Measurements from ENCODE around the gene CSF1R.
A peak's percentile ranks its signal among the peaks of the same experiment; 100 is the strongest.
"Not testable (repeated sequence)": the region's sequence is repeated elsewhere in the genome, so short reads cannot be mapped to it uniquely, and the experiment has no call there.

Gene CSF1R

DNA sequence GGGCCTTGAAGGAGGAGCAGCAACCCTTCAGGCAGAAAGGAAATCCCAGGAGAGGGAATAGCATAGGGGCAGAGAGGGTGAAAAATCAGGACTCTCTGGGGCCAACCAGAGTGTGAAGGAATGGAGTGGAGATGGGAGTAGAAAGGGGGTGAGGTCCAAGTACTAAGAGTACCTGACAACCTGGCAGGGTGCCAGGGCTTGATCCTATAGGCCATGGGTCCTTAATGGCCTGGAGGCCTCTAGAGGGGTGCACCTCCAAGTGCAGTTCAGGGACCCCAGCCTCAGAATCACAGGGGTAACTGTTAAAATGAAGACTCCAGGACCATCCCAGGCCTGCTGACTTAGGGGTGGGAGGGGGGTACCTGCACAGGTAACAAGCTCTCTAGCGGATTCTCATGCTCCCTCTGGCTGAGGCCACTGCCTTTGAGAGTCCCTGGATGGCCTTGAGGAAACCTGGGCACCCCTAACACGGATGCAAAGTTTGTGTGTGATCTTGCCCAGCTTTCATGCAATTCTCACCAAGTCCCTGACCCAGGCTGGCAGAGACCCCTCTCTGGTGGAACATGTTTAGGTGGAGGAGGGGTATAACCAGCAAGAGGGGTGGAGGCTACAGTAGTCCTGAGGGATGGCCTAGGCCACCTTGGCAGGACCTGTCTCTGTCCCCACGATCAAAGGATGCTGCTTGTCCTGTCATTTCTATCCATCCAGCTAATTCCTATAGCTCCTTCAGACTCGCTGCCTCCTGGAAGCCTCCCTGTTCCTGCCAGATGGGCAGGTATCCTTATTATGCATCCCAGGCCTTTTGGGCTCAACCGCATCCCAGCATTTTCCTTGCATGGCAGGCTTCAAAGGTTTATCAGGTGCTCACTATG lies 17.6 kb upstream of the CSF1R start:
- no peak for DNase-seq

- no peak for DNase-seq
Measured at GRCh38 chr5:150101023-150101422, 14.7 kb upstream of the CSF1R start.

DNA sequence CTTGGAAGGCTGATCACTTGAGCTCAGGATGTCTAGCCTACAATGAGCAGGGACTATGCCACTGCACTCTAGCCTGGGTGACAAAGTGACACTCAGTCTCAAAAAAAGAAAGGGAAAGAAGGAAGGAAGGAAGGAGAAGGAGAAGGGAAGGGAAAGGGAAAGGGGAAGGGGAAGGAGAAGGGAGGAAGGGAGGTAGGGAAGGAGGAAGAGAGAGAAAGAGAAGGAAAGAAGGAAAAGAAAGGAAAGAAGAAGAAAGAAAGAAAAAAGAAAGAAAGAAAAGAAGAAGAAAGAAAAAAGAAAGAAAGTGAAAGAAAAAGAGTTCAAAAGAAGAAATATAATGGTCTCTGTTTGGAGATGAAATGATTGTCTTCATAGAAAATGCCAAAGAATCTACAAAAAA lies 10.8 kb upstream of the CSF1R start:
- no peak for DNase-seq

DNA sequence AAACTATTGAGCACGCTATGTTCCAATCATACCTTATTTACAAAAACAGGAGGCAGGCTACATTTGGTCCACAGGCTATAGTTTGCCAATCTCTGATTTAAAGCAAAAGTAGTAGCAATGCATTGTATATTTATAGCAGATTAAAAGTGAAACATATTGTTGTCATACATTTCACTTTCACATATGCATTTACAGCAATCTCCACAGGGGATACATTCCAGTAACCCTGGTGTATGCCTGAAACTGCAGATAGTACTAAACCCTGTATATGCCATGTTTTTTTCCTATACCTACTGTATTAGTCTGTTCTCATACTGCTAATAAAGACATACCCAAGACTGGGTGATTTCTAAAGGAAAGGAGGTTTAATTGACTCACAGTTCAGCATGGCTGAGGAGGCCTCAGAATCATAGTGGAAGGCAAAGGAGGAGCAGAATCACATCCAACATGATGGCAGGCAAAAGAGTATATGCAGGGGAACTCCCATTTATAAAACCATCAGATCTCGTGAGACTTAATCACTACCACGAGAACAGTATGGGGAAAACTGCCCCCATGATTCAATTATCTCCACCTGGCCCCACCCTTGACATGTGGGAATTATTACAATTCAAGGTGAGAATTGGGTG lies 5.9 kb upstream of the CSF1R start:
- no peak for DNase-seq

DNA sequence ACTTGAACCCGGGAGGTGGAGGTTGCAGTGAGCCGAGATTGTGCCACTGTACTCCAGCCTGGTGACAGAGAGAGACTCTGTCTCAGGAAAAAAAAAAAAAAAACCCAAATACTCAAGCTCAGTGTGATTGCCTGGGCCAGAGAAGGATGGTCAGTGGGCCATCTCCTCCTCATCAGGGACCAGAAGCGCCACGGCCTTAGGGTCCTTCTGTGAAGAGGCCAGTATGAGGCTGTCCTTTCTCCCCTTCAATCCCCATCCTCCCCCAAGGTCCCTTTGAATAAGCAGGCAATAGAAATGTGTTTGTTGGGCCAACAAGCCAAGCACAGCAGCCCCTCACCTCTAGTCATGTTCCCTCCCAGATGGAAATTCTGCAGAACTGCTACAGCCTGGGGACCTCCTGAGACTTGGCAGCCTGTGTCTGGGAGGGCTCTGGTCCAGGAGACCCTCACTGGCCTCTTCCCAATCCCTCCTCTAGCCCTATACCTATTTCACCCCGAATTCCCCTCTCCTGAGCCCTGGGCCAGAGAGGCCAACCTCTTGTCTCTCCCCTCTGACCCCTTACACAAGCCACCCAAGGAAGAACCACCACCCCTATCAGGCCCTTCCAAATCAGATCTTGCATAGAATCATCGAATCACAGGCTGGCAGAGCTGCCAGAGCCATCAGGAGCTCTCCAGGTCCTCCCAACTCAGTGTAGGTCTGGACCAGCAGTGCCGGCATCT lies 1.0 kb downstream of the CSF1R start:
- DNase-seq = no peak

DNA sequence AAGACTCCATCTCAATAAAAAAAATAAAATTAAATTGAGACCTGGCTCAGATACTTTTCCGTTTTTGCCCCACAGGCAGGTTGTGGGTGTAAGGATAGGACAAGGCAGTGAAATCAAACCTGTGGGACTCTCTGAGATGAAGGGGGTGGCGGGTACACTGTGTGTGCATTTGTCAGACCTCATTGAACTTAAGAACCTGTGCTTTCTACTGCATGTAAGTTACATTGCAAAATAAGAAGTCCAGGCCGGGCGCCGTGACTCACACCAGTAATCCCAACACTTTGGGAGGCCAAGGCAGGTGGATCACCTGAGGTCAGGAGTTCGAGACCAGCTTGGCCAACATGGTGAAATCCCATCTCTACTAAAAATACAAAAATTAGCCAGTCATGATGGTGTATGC lies 1.6 kb downstream of the CSF1R start:
- DNase-seq = not testable (repeated sequence)

DNA sequence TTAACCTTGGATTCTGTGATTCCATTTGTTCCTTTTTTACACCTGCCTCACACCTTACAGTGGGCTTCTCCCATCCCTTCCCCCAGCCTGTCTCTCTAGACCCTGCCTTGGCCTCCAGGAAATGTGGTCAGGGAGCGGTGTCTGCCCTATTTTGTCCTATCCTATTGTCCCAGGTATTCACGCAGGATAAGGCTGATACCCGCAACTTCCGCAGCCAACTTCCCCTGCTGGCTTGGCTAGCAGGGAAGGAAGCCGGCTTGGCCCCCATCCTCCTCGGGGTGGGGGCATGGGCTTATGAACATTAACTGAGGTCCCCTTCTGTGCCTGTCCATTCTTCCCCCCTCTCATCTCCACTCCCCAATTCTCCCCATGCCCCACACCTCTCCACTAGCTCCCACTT lies 3.5 kb downstream of the CSF1R start:
- DNase-seq = no peak

GRCh38 chr5:150082374-150082773 lies 4.0 kb downstream of the CSF1R start:
- DNase-seq = peak; percentile 26

GRCh38 chr5:150081541-150082283 lies 4.6 kb downstream of the CSF1R start:
- peak; percentile 47 for DNase-seq

DNA sequence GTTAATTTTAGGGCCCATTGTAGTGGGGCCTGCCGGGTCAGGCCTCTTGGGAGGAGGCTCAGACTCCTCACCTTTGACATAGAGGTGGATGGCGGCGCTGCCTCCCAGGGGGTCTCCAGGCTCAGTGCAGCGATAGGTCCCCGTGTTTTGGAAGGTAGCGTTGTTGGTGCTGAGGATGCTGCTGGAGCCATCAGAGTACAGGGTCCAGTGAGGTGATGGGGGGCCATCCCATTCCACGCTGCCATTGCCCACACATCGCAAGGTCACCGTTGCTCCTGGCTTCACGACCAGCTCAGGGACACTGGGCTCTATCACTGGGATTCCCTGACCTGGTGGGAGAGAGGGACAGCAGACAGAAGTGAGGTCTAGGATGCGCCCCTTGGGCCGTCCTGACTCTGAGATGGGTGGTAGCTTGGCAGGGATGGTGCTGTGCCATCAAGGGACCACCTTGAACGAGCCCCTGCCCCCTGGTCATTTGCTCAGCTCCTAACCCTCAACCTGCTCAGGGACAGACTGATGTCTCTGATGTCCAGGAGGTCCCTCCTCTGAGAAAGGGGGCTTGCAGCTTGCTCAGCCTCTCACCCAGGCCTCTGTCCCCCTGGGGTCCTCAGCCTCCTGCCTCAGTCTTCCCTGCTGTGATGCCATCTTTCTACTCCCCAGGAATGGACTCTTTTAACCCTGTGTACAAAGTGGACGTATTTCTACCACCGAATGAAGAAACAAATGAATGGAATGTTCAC lies 5.5 kb downstream of the CSF1R start:
- no peak for DNase-seq

- no peak for DNase-seq
Measured at GRCh38 chr5:150079909-150080461, 6.4 kb downstream of the CSF1R start.

DNA sequence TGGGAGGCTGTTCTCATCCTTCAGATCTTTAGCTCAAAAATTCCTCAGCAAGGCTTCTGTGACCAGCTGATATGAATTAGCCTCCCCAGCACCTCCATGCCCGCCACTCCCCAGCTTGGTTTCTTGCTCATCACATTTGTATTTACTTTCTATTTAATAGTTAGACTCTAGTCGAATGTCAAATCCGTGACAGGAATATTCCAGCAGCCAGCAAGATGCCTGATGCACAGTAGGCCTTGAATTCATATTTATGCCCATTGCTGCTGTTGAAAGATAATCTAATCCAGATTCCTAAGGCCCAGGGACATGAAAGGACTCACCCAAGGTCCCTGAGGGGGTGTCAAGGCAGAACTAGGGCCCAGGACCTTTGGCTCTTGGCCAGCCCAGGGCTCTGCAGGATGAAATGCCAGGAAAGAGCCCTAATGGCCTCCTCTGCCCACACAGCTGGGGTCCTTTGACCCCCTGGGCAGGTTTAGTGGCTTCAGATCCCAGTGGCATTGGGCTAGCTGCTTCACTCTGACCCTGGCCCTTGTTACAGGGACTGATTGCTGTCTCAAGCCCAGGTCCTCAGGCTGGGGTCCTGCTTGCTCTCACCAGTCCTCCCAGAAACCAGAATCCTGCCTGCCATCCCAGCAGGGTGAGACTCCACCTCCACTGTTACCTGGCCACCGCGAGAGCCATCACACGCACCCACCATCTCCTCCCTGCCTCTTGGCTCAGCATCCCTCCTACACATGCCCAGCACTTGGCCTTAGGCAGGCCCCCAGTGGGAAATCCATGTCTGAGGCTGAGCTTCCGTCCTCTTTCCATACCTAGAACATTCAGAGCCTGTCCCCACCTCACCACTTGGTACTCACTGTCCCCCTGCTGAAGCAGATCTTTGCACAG lies 7.3 kb downstream of the CSF1R start:
- DNase-seq = no peak

DNA sequence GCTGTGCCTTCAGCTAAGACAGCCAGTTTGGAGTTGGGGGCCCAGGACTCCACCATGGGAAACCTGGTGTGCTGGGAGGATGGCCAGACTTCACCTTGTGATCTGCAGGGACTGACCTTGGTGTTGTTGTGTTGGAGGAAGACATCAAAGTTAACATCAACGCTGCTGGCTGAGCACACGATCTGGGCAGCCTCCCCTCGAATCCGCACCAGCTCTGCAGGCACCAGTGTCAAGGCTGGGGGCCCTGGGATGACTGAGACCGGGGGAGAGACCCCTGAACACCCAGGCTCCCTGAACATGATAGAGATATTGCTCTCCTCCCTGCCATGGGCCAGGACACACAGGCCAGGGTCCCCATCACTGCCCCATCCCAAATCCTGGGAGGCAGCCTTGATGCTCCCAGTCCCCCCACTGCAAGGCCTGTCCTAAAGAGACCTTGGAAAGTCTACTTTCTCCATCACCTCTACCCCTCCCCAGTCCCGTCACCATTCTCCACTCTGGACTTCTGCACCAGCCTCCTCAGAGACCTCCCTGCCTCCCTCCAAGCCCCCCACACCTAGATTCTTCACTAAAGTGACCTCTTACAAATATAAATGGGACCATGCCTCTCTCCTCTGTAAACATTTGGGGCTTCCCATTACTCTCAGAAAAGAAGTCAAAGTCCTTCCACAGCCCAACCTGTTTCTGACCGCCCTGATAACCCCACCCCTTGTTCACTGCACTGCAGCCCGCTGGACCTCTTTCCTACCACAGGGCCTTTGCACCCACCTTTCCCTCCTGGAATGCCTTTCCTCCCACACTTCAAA lies 8.2 kb downstream of the CSF1R start:
- no peak for DNase-seq

DNA sequence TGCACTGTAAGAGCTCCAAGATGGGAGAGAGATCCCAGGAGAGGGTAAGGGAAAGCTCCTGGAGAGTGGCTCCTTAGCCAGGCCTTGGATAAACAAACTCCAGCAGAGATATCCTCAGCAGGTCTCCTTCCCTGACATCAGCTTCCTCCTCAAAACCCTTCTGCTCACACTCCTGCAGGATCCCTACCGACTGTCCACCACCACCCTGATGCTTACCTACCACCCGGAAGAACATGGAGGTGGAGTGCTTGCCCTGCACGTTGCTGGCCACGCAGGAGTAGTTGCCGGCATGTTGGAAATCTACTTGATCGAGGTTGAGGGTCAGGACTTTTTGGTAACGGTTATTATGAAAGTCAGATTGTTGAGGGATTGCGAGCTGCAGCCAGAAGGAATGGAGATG lies 9.3 kb downstream of the CSF1R start:
- DNase-seq = no peak

GRCh38 chr5:150075806-150076205 lies 10.5 kb downstream of the CSF1R start:
- peak; percentile 47 for DNase-seq

GRCh38 chr5:150075233-150075632 lies 11.1 kb downstream of the CSF1R start:
- DNase-seq = no peak

- DNase-seq = no peak
Measured at GRCh38 chr5:150073677-150074076, 12.7 kb downstream of the CSF1R start.

- DNase-seq = no peak
Measured at GRCh38 chr5:150073086-150073625, 13.2 kb downstream of the CSF1R start.

GRCh38 chr5:150070821-150071220 lies 15.5 kb downstream of the CSF1R start:
- no peak for DNase-seq

Data from hematopoietic multipotent progenitor cell treated with erythropoietin and hydrocortisone succinate and interleukin-3 and kit ligand, for 6 days (in vitro differentiated cells).